GM18517 (cell line): ENCODE measurements around the gene SUPT4H1.

Source experiments
- ATAC-seq: cut with Tn5 transposase; IDR thresholded peaks from one replicate; pipeline ENCODE4 v1.9.1; 2021; ENCODE audit warnings: mild to moderate bottlenecking, moderate library complexity; ENCODE audit not compliant: unreplicated experiment

Gene SUPT4H1

GRCh38 chr17:58321571-58322525, 30.2 kb downstream of the SUPT4H1 start:
- ATAC-seq, result no peak

DNA sequence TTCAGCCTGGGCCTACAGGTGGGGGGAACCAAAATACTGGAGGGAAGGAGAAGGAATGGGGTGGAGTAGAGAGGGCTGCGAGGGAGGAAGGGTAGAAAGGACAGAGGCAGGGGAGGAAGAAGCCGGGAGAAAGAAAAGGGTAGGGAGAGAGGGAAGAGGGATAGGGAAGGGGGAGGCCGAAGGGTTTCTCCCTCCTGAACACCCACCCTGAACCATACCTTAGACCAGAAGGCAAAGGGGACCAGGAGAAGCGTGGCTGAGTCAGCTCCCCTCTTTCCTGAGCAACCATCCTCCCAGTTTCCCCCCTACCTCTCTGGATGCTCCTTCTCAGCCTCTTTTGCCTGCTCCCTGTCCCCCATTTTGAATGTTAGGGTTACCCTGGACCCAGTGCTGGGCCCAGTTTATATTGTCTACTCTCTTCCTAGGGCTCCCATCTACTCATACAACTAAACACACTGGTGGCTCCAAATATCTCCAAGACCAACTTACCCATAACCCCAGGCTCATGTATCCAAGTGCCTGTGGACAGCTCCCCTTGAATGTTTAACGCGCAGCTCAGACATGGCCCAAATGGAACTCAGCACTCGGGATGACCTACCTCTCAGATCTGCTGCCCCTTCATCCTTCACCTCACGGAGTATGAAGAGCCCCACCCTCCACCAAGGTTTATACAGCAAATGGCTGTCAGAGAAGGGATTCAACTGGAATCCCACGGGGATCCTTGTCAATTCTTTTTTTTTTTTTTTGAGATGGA, 31.3 kb downstream of the SUPT4H1 start:
- no peak for ATAC-seq

- ATAC-seq, result no peak
Measured at GRCh38 chr17:58320163-58320558, 31.8 kb downstream of the SUPT4H1 start.

DNA sequence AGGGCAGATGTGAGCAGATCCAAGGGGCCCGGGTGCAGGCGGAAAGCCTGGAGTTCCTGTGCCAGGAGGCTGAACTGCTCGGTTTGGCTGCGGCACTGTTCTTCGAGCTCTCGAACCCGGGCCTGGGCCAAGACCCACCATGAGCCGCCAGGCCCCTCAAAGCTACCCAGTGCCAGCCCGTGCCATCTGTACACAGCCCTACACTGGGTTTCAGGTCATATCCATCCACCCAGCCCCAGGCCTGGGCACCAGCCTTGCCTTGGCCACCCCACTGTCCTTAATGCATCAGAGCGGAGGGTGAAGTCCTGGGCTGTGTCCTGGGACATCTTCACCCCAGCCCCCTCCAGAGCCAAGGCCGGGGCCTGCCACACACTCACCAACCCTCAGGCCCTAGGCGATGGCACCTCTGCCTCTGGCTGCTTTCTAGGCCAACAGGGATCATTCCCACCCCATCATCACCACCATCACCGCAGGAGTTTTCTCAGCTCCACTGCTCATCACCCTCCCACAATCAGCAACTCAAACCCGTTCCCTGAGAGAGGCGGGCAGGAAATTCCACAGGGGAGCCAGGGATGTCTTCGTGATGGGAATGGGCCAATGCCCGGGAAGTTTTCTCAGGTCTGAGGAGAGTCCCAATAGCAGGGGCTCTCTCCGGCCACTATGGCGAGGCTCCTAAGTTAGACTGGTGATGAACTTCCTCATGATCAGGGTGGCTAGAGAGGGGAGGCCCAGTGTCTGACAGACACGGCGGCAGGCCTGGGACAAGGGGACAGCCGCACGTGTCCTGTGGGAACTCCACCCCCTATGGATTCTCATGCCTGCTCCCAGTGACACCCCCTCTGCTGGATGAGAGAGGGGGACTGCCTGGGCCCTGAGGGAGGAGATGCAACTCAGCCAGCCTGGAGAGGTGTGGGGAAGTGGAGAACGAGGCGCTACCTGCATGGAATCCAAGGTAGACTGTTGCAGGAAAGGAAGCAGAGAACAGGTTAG, 32.5 kb downstream of the SUPT4H1 start:
- ATAC-seq, result no peak

DNA sequence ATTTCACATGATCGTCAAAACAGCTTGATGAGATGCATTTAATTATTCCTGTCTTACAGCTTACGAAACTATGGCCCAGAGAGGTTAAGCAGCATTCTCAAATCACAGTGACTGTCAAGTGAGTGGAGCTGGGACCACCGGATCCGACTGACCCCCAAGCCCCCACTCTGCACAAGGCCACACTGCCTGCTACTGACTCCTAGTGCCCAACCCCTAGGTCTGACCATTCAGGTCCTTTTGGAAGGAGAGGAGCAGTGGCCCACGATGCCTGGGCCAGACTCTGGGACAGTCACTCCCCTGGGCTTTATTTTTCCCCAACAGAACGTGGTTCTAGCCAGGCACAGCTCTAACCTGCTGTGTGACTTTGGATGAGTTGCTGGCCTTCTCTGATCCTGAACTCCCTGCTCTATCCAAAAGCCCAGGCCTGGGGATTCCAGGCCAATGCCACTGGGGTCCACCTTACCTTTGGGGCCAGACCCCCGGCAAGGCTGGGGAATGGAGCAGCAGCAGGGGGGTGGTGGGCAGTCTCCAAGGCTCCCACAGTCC, 33.3 kb downstream of the SUPT4H1 start:
- no peak for ATAC-seq

DNA sequence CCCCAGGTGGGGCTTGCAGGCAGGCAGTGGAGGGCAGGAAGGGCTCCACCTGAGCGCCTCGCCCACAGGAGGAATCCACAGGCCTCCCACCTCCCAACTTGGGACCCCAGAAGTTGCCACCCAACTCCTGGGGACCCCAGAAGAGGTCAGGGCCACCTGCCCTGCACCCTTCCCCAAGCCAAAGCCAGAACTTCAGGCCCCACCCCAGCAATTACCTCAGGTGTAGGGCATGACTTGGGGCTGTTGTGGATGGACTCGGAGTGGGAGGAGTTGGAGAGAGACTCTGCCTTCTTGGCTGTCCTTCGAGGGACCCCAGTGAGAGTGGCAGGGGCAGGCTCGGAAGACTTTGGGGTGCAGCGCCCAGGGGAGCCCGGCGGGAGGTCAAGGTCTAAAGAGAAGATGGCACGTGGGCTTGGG, 33.9 kb downstream of the SUPT4H1 start:
- no peak for ATAC-seq

DNA sequence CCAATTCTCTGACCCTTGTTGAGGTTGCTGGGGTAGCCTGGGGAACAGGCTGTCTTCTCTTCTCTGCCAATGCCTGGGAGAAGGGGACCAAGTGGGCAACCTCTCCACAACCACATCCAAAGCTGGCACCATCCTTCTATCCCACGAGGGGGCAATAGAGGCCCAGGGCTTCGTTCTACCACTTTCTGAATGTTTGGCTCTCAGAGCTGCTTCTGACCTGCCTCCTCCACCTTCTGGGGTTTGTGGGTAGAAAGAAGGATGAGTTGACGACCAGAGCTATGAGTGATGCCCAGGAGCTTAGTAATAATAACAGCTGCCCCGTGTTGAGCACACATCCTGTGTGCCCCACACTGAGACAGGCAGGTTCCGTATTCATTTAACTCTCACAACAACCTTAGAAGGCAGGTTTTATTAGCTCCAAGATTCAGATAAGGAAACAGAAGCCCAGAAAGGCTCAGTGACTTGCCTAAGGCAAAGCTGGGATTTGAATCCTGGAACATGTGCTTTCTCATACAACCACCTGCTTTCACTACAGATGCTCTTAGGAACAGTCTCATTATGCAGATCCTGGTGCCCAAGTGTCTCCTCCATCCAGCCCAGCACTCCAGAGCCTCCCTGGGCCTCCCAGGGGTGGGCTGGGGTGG, 34.5 kb downstream of the SUPT4H1 start:
- peak; percentile 72 for ATAC-seq

- no peak for ATAC-seq
Measured at GRCh38 chr17:58316260-58316960, 35.6 kb downstream of the SUPT4H1 start.

- ATAC-seq, result no peak
Measured at GRCh38 chr17:58315750-58316149, 36.3 kb downstream of the SUPT4H1 start.

DNA sequence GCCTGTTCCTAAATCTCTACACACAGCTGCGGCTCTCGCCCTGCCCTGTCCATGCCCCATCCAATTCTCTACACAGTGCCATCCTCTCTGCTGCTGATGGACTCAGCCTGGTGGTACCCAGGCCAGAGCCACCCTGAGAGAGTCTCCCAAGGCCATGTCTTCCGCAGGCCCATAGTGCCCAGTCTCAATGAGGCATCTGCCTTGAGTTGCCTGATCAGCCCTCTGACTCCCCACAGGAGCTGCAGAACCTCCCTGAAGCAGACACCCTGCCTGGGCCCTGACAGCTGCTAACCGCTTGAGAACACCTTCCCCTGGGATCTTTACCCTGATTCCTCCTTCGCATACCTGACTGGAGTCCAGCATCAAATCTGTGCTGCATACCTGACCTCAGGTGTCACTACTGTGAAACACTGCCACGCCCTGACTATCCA, 36.7 kb downstream of the SUPT4H1 start:
- no peak for ATAC-seq

DNA sequence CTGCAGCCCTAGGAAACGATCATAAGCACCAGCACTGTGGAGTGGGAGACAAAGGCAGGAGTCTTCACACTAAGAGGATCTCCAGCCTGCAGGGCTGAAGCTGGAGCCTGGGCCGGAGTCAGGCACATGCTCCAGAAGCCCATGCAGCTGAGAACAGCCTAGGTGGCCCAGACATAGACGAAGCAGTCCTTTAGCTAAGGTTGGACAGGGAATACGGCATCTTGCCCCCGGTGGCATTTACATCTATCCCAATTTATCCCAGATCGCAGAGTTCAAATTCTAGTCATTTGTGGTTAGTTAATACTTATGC, 37.3 kb downstream of the SUPT4H1 start:
- ATAC-seq, result no peak

GRCh38 chr17:58313815-58314705, 37.9 kb downstream of the SUPT4H1 start:
- ATAC-seq, result no peak

- no peak for ATAC-seq
Measured at GRCh38 chr17:58312829-58313228, 39.2 kb downstream of the SUPT4H1 start.

DNA sequence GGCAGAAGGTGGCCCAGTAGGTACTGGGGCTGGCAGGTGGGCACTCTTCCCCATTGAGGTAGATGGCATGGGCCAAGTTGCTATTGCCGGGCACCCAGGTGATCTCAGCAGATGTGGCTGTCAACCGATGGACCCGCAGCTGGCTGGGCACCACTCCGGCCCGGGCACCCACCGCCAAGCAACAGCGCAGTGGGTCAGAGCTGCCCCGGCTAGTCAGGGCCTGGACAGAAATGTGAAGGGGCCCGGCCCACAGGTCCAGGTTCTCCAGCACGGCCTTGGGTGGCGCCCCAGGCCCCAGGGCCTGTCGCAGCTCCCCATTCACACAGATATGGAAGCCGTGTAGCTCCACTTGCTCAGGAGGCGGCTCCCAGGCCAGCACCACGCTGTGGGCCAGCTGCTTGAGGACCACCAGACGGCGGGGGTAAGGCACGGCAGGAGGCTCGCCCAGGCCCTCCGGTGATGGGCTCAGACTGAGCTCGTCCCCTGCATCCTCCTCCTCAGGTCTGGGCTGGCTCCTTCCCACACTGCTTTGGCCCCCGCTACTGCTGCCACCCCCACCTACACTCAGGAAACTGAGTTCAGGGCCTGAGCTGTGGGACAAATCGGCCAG, 39.9 kb downstream of the SUPT4H1 start:
- ATAC-seq, result no peak

DNA sequence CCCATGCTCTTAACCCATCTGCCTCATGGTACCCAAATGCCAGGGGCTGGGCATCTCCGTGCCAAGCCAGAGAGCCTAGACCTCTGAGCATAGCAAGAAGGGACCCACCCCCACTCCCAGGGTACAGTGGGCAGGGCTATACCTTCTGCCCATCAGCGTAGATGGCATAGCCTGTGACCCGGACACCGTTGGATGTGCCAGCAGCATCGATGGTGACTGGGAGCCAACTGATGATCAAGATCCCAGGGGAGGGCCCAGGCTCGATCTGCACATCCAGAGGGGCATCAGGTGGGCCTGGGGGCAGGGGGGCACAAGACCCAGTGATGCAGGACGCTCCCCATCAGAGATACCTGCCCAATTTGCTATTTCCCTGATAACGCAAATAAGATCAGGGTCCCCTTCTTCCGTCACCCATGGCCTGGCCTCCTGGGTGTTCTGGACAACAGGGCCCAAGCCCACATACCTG, 40.5 kb downstream of the SUPT4H1 start:
- no peak for ATAC-seq

GRCh38 chr17:58310511-58311428, 41.2 kb downstream of the SUPT4H1 start:
- no peak for ATAC-seq

GRCh38 chr17:58309918-58310259, 42.1 kb downstream of the SUPT4H1 start:
- ATAC-seq, result no peak
